ENCODE results near the gene KANSL2.

DNA sequence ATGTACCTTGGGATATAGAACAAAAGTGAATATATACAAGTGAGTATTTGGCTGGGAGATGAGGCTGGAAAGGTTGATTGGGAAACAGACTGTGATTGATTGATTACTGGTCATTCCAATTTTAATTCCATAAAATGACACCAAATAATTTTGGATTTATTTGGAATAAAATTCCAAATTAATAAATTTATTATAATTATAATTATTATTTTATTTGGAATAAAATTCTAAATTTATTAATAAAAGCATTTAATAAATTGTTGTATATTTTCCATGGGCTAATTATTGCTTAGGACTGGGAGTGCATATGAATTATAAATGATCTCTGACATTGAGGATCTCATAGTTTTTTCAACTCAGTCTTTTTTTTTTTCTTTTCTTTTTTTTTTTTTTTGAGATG lies 51.7 kb downstream of the KANSL2 start:
- TF ChIP-seq, protein P1, sequence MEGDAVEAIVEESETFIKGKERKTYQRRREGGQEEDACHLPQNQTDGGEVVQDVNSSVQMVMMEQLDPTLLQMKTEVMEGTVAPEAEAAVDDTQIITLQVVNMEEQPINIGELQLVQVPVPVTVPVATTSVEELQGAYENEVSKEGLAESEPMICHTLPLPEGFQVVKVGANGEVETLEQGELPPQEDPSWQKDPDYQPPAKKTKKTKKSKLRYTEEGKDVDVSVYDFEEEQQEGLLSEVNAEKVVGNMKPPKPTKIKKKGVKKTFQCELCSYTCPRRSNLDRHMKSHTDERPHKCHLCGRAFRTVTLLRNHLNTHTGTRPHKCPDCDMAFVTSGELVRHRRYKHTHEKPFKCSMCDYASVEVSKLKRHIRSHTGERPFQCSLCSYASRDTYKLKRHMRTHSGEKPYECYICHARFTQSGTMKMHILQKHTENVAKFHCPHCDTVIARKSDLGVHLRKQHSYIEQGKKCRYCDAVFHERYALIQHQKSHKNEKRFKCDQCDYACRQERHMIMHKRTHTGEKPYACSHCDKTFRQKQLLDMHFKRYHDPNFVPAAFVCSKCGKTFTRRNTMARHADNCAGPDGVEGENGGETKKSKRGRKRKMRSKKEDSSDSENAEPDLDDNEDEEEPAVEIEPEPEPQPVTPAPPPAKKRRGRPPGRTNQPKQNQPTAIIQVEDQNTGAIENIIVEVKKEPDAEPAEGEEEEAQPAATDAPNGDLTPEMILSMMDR (IDR thresholded peaks at IDR 0.05), result no peak
- TF ChIP-seq EZH2 (IDR thresholded peaks at IDR 0.05; ENCODE audit: borderline replicate concordance, insufficient read depth, low read depth, low read length, poor library complexity, severe bottlenecking), result no peak
